Measurements from ENCODE around the gene SBF2.

SBF2 gene

GRCh38 chr11:10314199-10315072 lies 20.4 kb upstream of the SBF2 start:
- Histone ChIP-seq H3K9me3 (ENCODE audit: control insufficient read depth, low read length) (no peaks in the 10 kb centered on the region), H3K36me3 (ENCODE audit: control insufficient read depth, insufficient read depth, low read length, severe bottlenecking) (no peaks in the 10 kb centered on the region), H3K4me1 (ENCODE audit: control insufficient read depth, insufficient read depth, low read length) (peaks cover 37% of the 10 kb centered on the region), H3K9ac (ENCODE audit: low read length) (peak overlapping the region; percentile 59), H3K27me3 (replicated peaks; ENCODE audit: control insufficient read depth, insufficient read depth, low read length) (no peaks in the 10 kb centered on the region), H3K4me3 (ENCODE audit: low read length) (no peak overlapping the region)
- DNase-seq (ENCODE audit: low read depth) = peak; percentile 68

GRCh38 chr11:10311802-10312201 lies 17.8 kb upstream of the SBF2 start:
- H3K9me3 ChIP-seq (ENCODE audit: control insufficient read depth, low read length) = no peaks in the 10 kb centered on the region

GRCh38 chr11:10310301-10310841 lies 16.4 kb upstream of the SBF2 start:
- peak; percentile 52 for DNase-seq (ENCODE audit: low read depth)

More at GRCh38 chr11:10311802-10312201, 17.8 kb upstream of the SBF2 start:
- Histone ChIP-seq H3K4me3 (ENCODE audit: low read length) (no peak overlapping the region), H3K4me1 (ENCODE audit: control insufficient read depth, insufficient read depth, low read length) (peaks cover 16% of the 10 kb centered on the region), H3K27me3 (replicated peaks; ENCODE audit: control insufficient read depth, insufficient read depth, low read length) (no peaks in the 10 kb centered on the region), H3K36me3 (ENCODE audit: control insufficient read depth, insufficient read depth, low read length, severe bottlenecking) (peaks cover 8% of the 10 kb centered on the region), H3K9ac (ENCODE audit: low read length) (no peak overlapping the region)
- DNase-seq (ENCODE audit: low read depth) = no peak

GRCh38 chr11:10309163-10310093 lies 15.4 kb upstream of the SBF2 start:
- peaks cover 4% of the 10 kb centered on the region for H3K4me1 ChIP-seq (ENCODE audit: control insufficient read depth, insufficient read depth, low read length)
- no peaks in the 10 kb centered on the region for H3K27me3 ChIP-seq (replicated peaks; ENCODE audit: control insufficient read depth, insufficient read depth, low read length)
- peak overlapping the region; percentile 91 for H3K4me3 ChIP-seq (ENCODE audit: low read length)
- peak; percentile 89 for DNase-seq (ENCODE audit: low read depth)
- H3K9me3 ChIP-seq (ENCODE audit: control insufficient read depth, low read length) = no peaks in the 10 kb centered on the region
- H3K36me3 ChIP-seq (ENCODE audit: control insufficient read depth, insufficient read depth, low read length, severe bottlenecking) = peaks cover 21% of the 10 kb centered on the region
- H3K9ac ChIP-seq (ENCODE audit: low read length) = peak overlapping the region; percentile 99

More at GRCh38 chr11:10310301-10310841, 16.4 kb upstream of the SBF2 start:
- H3K27me3 ChIP-seq (replicated peaks; ENCODE audit: control insufficient read depth, insufficient read depth, low read length) = no peaks in the 10 kb centered on the region
- peak overlapping the region; percentile 99 for H3K9ac ChIP-seq (ENCODE audit: low read length)
- H3K4me3 ChIP-seq (ENCODE audit: low read length) = peak overlapping the region; percentile 91
- H3K36me3 ChIP-seq (ENCODE audit: control insufficient read depth, insufficient read depth, low read length, severe bottlenecking) = peaks cover 21% of the 10 kb centered on the region
- H3K9me3 ChIP-seq (ENCODE audit: control insufficient read depth, low read length) = no peaks in the 10 kb centered on the region
- H3K4me1 ChIP-seq (ENCODE audit: control insufficient read depth, insufficient read depth, low read length) = peaks cover 7% of the 10 kb centered on the region

- H3K4me3 ChIP-seq (ENCODE audit: low read length) = peak overlapping the region; percentile 91
- H3K4me1 ChIP-seq (ENCODE audit: control insufficient read depth, insufficient read depth, low read length) = peaks cover 6% of the 10 kb centered on the region
- H3K27me3 ChIP-seq (replicated peaks; ENCODE audit: control insufficient read depth, insufficient read depth, low read length) = no peaks in the 10 kb centered on the region
- peaks cover 21% of the 10 kb centered on the region for H3K36me3 ChIP-seq (ENCODE audit: control insufficient read depth, insufficient read depth, low read length, severe bottlenecking)
- DNase-seq (ENCODE audit: low read depth) = peak; percentile 49
- H3K9me3 ChIP-seq (ENCODE audit: control insufficient read depth, low read length) = no peaks in the 10 kb centered on the region
- H3K9ac ChIP-seq (ENCODE audit: low read length) = peak overlapping the region; percentile 99
These were observed 14.4 kb upstream of the SBF2 start for GRCh38 chr11:10308201-10308954.

- Histone ChIP-seq H3K9ac (ENCODE audit: low read length) (peak overlapping the region; percentile 99), H3K4me3 (ENCODE audit: low read length) (peak overlapping the region; percentile 91), H3K4me1 (ENCODE audit: control insufficient read depth, insufficient read depth, low read length) (peaks cover 6% of the 10 kb centered on the region), H3K9me3 (ENCODE audit: control insufficient read depth, low read length) (no peaks in the 10 kb centered on the region), H3K27me3 (replicated peaks; ENCODE audit: control insufficient read depth, insufficient read depth, low read length) (no peaks in the 10 kb centered on the region), H3K36me3 (ENCODE audit: control insufficient read depth, insufficient read depth, low read length, severe bottlenecking) (peaks cover 21% of the 10 kb centered on the region)
- DNase-seq (ENCODE audit: low read depth) = peak; percentile 89
These were observed 13.6 kb upstream of the SBF2 start for GRCh38 chr11:10307400-10308200.

- H3K4me3 ChIP-seq (ENCODE audit: low read length) = peak overlapping the region; percentile 91
- peaks cover 10% of the 10 kb centered on the region for H3K4me1 ChIP-seq (ENCODE audit: control insufficient read depth, insufficient read depth, low read length)
- H3K27me3 ChIP-seq (replicated peaks; ENCODE audit: control insufficient read depth, insufficient read depth, low read length) = no peaks in the 10 kb centered on the region
- no peak for DNase-seq (ENCODE audit: low read depth)
- no peaks in the 10 kb centered on the region for H3K9me3 ChIP-seq (ENCODE audit: control insufficient read depth, low read length)
- H3K36me3 ChIP-seq (ENCODE audit: control insufficient read depth, insufficient read depth, low read length, severe bottlenecking) = peaks cover 21% of the 10 kb centered on the region
- peak overlapping the region; percentile 99 for H3K9ac ChIP-seq (ENCODE audit: low read length)
These were observed 13.0 kb upstream of the SBF2 start for GRCh38 chr11:10307022-10307399.

GRCh38 chr11:10305964-10306918 lies 12.2 kb upstream of the SBF2 start:
- peak overlapping the region; percentile 99 for H3K9ac ChIP-seq (ENCODE audit: low read length)
- no peaks in the 10 kb centered on the region for H3K27me3 ChIP-seq (replicated peaks; ENCODE audit: control insufficient read depth, insufficient read depth, low read length)
- H3K4me3 ChIP-seq (ENCODE audit: low read length) = peak overlapping the region; percentile 91
- peak; percentile 48 for DNase-seq (ENCODE audit: low read depth)
- no peaks in the 10 kb centered on the region for H3K9me3 ChIP-seq (ENCODE audit: control insufficient read depth, low read length)
- peaks cover 11% of the 10 kb centered on the region for H3K4me1 ChIP-seq (ENCODE audit: control insufficient read depth, insufficient read depth, low read length)
- H3K36me3 ChIP-seq (ENCODE audit: control insufficient read depth, insufficient read depth, low read length, severe bottlenecking) = peaks cover 21% of the 10 kb centered on the region

GRCh38 chr11:10305262-10305963 lies 11.4 kb upstream of the SBF2 start:
- no peaks in the 10 kb centered on the region for H3K9me3 ChIP-seq (ENCODE audit: control insufficient read depth, low read length)
- peak overlapping the region; percentile 99 for H3K9ac ChIP-seq (ENCODE audit: low read length)
- peaks cover 19% of the 10 kb centered on the region for H3K4me1 ChIP-seq (ENCODE audit: control insufficient read depth, insufficient read depth, low read length)
- no peaks in the 10 kb centered on the region for H3K27me3 ChIP-seq (replicated peaks; ENCODE audit: control insufficient read depth, insufficient read depth, low read length)
- peak overlapping the region; percentile 91 for H3K4me3 ChIP-seq (ENCODE audit: low read length)
- H3K36me3 ChIP-seq (ENCODE audit: control insufficient read depth, insufficient read depth, low read length, severe bottlenecking) = peaks cover 21% of the 10 kb centered on the region
- no peak for DNase-seq (ENCODE audit: low read depth)

Data from adipocyte (in vitro differentiated cells).